Stimulated activated CD4-positive, alpha-beta T cell treated with anti-CD3 and anti-CD28 coated beads, TNF-alpha, amount 100 ng/mL, for 1 hour (primary cell): ENCODE data around the gene HOXB1.
"Not testable (repeated sequence)": the region's sequence is repeated elsewhere in the genome, so short reads cannot be mapped to it uniquely, and the experiment has no call there.

Source experiments
- DNase-seq, 3 donors: peaks; one replicate each; pipeline ENCODE4 v3.0.0-alpha.2; 2020; ENCODE audit warnings: low read depth in 3 of 3, low spot score in 1 of 3

Gene HOXB1

GRCh38 chr17:48499735-48500434 lies 30.9 kb downstream of the HOXB1 start:
- no peak for DNase-seq

GRCh38 chr17:48499248-48499647 lies 31.6 kb downstream of the HOXB1 start:
- DNase-seq, result no peak

DNA sequence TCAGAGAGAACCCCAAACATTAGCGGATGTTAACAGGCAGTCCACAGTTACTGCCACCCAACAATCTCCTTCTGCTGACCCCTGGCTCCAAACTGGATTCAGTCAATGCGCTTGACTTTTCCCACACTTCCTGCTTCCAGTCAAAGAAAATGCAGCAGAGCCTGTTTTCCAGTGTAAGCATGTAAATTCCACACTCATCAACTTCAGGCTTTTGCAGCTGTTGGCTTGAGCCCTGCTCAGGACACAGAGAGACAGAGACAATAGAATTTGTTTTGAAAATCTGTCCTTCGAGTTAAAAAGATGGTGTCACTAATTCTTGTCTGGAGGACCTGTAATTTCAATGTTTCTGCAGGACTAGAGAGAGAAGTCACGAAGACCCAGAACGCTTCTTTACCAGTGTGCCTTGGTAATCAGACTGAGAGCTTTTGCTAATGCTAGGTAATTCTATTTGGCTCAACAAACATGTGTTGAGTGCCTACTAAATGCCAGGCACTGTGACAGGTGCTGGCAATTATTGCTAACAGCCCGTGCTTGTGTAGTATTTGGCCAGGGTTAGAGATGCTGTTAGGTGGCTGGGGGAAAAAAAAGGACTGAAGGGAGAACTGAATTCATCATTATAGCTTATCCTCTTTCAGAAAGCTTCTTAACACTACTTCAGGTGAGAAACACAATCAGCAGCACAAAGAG lies 32.5 kb downstream of the HOXB1 start:
- no peak for DNase-seq

DNA sequence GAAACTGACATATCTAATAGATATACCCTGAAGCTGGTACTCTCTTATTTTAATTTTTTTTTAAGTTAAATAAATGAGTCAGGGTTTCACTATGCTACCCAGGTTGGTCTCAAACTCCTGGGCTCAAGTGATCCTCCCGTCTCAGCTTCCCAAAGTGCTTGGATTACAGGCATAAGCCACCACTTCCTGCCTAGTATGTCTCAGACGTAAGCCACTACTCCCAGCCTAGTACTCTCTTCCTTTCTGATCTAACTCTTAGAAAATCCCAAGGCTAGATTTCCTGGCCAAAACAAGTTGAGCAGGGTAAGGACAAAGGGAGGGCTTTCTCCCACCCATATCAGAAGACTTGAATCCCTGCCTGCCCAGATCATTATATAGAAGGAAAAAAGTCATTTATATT lies 33.7 kb downstream of the HOXB1 start:
- DNase-seq, result no peak

DNA sequence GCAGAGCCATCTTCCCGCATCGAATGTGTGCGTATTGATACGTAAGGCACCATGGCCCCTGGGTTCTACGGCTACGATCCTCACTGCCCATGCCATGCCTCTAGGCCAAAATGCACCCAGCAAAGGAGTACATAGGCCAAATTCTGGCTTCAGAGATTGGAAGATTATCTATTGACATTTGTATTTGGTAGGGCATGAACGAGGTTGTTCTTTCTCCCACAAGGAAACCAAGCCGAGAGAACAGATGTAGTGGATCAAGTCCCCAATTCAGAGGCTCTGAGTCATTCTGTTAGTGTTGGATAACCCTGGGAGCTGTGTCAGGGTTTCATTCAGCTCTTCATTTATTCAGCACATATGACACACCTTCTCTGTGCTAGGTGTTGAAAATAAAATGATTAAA lies 36.5 kb downstream of the HOXB1 start:
- no peak for DNase-seq

- DNase-seq, result peak; percentile 12 to 62 (median 45)
Observed at GRCh38 chr17:48492401-48493298, 38.2 kb downstream of the HOXB1 start.

GRCh38 chr17:48491527-48492273 lies 39.1 kb downstream of the HOXB1 start:
- no peak for DNase-seq

- DNase-seq, result no peak
Observed at GRCh38 chr17:48490451-48490892, 40.3 kb downstream of the HOXB1 start.

DNA sequence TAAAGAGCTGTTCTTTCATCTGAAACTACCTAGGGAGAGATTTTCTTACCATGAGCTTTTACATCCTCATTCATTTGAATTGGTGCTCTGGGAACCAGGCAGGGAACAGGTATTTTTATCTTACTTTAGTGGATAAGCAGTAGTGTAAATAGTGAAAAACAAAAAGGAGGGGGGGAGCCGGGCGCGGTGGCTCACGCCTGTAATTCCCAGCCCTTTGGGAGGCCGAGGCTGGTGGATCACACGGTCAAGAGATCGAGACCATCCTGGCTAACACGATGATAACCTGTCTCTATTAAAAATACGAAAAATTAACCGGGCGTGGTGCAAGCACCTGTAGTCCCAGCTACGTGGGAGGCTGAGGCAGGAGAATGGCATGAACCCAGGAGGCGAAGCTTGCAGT lies 41.0 kb downstream of the HOXB1 start:
- no peak for DNase-seq

GRCh38 chr17:48488548-48489106 lies 42.2 kb downstream of the HOXB1 start:
- DNase-seq, result no peak

GRCh38 chr17:48487221-48487620 lies 43.6 kb downstream of the HOXB1 start:
- DNase-seq, result no peak

DNA sequence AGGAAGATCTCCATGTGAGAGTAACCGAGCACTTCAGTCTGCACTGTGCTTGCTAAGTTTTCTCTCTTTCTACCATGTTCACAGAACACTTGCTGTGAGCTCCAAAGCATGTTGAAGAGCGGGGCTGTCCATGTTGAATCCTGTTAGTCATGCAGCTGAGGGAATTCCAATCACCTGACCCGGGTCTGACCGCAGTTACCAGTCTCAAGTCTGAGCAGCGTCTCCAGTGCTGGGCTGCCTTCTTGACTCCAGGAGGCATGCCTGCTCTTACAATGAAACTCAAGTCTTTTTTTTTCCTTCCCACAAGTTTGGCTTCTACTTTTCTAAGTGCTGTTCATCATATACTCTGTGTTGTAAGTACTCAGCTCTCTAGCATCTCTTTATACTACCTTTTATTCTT lies 44.3 kb downstream of the HOXB1 start:
- DNase-seq, result no peak

DNA sequence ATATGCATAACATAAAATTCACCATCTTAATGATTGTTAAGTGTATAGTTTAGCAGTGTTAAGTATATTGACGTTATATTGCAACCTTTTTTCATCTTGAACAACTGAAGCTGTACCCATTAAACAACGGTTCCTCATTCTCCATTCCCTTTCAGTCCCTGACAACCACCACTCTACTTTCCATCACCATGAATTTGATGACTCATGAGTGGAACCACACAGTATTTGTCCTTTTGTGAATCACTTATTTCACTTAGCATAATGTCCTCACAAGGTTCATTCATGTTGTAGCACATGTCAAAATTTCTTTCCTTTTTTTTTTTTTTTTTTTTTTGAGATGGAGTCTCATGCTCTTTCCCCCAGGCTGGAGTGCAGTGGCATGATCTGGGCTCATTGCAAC lies 46.0 kb downstream of the HOXB1 start:
- DNase-seq, result no peak

DNA sequence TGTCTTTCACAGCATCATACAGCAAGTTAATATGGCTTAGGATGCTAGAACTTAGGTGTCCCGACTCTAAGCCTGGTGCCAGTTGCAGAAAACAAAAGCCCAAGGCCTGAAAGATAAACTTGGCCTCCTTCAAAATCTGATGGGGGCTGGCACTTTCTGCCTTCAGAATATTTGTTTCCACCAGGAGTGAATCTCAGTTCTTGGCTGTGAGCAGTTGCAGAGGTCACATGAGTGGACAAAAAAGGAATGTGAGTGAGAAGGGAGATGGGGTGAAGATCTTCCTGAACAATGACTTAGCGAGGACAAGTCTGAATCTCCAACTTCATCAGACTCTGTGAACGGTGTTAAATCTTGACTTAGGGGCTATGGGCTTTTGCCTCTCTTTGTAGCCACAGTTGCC lies 46.6 kb downstream of the HOXB1 start:
- DNase-seq, result no peak

- DNase-seq, result no peak
Observed at GRCh38 chr17:48483471-48484131, 47.2 kb downstream of the HOXB1 start.

- no peak for DNase-seq
Observed at GRCh38 chr17:48483004-48483403, 47.8 kb downstream of the HOXB1 start.

DNA sequence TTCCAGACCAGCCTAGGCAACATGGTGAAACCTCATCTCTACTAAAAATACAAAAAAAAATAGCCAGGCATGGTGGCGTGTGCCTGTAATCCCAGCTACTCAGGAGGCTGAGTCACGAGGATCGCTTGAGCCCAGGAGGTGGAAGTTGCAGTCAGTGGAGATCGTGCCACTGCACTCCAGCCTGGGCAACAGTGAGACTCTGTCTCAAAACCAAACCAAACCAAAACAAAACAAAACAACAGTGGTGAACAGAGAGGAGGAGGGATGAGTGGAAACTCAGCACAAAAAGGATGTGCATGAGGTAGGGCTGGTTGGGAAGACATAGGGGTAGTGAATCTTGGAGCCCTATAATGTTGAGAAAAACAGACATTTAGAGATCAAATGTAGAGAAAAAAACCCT lies 48.5 kb downstream of the HOXB1 start:
- not testable (repeated sequence) for DNase-seq

- DNase-seq, result no peak
Observed at GRCh38 chr17:48479014-48479402, 51.8 kb downstream of the HOXB1 start.
